ENCODE data around the gene LARP4B.

The LARP4B gene

GRCh38 chr10:963655-964054, 32.1 kb upstream of the LARP4B start:
- H3K36me3 ChIP-seq, result no peaks in the 10 kb centered on the region
- no peaks in the 10 kb centered on the region for H3K4me1 ChIP-seq (ENCODE audit: control insufficient read depth in 1 of 2, insufficient read depth in 1 of 2, low read depth in 1 of 2, low read length in 1 of 2)
- TF ChIP-seq CTCF (IDR thresholded peaks at IDR 0.05), result no peak
- H3K9me3 ChIP-seq, result no peaks in the 10 kb centered on the region
- H3K27me3 ChIP-seq, result peaks cover 6% of the 10 kb centered on the region
- H3K4me3 ChIP-seq (ENCODE audit: low read depth in 1 of 2, low read length in 1 of 2), result no peak overlapping the region
- H3K27ac ChIP-seq, result no peak overlapping the region

- no peak for TF ChIP-seq CTCF (IDR thresholded peaks at IDR 0.05)
- no peak overlapping the region for H3K27ac ChIP-seq
- no peaks in the 10 kb centered on the region for H3K9me3 ChIP-seq
- H3K27me3 ChIP-seq, result peaks cover 1% of the 10 kb centered on the region
- H3K4me1 ChIP-seq (ENCODE audit: control insufficient read depth in 1 of 2, insufficient read depth in 1 of 2, low read depth in 1 of 2, low read length in 1 of 2), result no peaks in the 10 kb centered on the region
- H3K4me3 ChIP-seq (ENCODE audit: low read depth in 1 of 2, low read length in 1 of 2), result no peak overlapping the region
- H3K36me3 ChIP-seq, result no peaks in the 10 kb centered on the region
Measured at GRCh38 chr10:963186-963585, 31.7 kb upstream of the LARP4B start.

- no peak overlapping the region for H3K27ac ChIP-seq
- H3K4me3 ChIP-seq (ENCODE audit: low read depth in 1 of 2, low read length in 1 of 2), result no peak overlapping the region
- no peaks in the 10 kb centered on the region for H3K36me3 ChIP-seq
- H3K4me1 ChIP-seq (ENCODE audit: control insufficient read depth in 1 of 2, insufficient read depth in 1 of 2, low read depth in 1 of 2, low read length in 1 of 2), result no peaks in the 10 kb centered on the region
- no peaks in the 10 kb centered on the region for H3K27me3 ChIP-seq
- H3K9me3 ChIP-seq, result no peaks in the 10 kb centered on the region
- no peak for TF ChIP-seq CTCF (IDR thresholded peaks at IDR 0.05)
Measured at GRCh38 chr10:962342-962741, 30.8 kb upstream of the LARP4B start.

GRCh38 chr10:958856-959255, 27.4 kb upstream of the LARP4B start:
- Histone ChIP-seq H3K27ac (no peak overlapping the region), H3K36me3 (no peaks in the 10 kb centered on the region), H3K4me3 (ENCODE audit: low read depth in 1 of 2, low read length in 1 of 2) (no peak overlapping the region), H3K27me3 (no peaks in the 10 kb centered on the region), H3K9me3 (no peaks in the 10 kb centered on the region), H3K4me1 (ENCODE audit: control insufficient read depth in 1 of 2, insufficient read depth in 1 of 2, low read depth in 1 of 2, low read length in 1 of 2) (no peaks in the 10 kb centered on the region)
- no peak for TF ChIP-seq CTCF (IDR thresholded peaks at IDR 0.05)

- Histone ChIP-seq H3K36me3 (no peaks in the 10 kb centered on the region), H3K27me3 (no peaks in the 10 kb centered on the region), H3K9me3 (no peaks in the 10 kb centered on the region), H3K4me1 (ENCODE audit: control insufficient read depth in 1 of 2, insufficient read depth in 1 of 2, low read depth in 1 of 2, low read length in 1 of 2) (no peaks in the 10 kb centered on the region), H3K27ac (no peak overlapping the region), H3K4me3 (ENCODE audit: low read depth in 1 of 2, low read length in 1 of 2) (no peak overlapping the region)
- no peak for TF ChIP-seq CTCF (IDR thresholded peaks at IDR 0.05)
Measured at GRCh38 chr10:958106-958505, 26.6 kb upstream of the LARP4B start.

- Histone ChIP-seq H3K27me3 (no peaks in the 10 kb centered on the region), H3K36me3 (no peaks in the 10 kb centered on the region), H3K4me1 (ENCODE audit: control insufficient read depth in 1 of 2, insufficient read depth in 1 of 2, low read depth in 1 of 2, low read length in 1 of 2) (no peaks in the 10 kb centered on the region), H3K27ac (no peak overlapping the region), H3K4me3 (ENCODE audit: low read depth in 1 of 2, low read length in 1 of 2) (no peak overlapping the region), H3K9me3 (no peaks in the 10 kb centered on the region)
- no peak for TF ChIP-seq CTCF (IDR thresholded peaks at IDR 0.05)
Measured at GRCh38 chr10:955820-956217, 24.3 kb upstream of the LARP4B start.
